B cell (primary cell): Measurements from ENCODE around the gene DGKB. TPM values are rescaled to one million over a fixed set of nuclear protein-coding genes. Genes with fewer than 3 reads are reported as not detected.

ENCODE experiments used
- ATAC-seq: fragments of 200-7000 bp; cut with Tn5 transposase; one replicate; pipeline ENCODE4 v1.10.0; 2021; ENCODE audit warnings: low read depth, mild to moderate bottlenecking, moderate number of reproducible peaks, moderate library complexity
- CTCF ChIA-PET: fragments of 350-600 bp; sonication (Branson Sonifier 250); formaldehyde crosslinking; loops from one replicate; lab custom pipeline; 2021; ENCODE audit warnings: antibody characterized with exemption, inconsistent platforms; lab: Charles Lee
- POLR2A ChIA-PET: fragments of 350-600 bp; sonication (Branson Sonifier 250); formaldehyde crosslinking; loops from one replicate; lab custom pipeline; 2021; ENCODE audit warnings: antibody characterized with exemption; lab: Charles Lee
- DNase-seq: peaks from one replicate; pipeline ENCODE4 v3.0.0; 2013
- H2AFZ ChIP-seq: 2 replicates; pipeline ENCODE4 v1.6.1; 2012; ENCODE audit warnings: mild to moderate bottlenecking, low read depth, low read length; ENCODE audit not compliant: insufficient read depth, poor library complexity, severe bottlenecking
- H3K27ac ChIP-seq, 2 donors: 1 replicate in 1 of 2; 2 replicates in 1 of 2; pipeline ENCODE4 v1.5.1; 2012 to 2013; ENCODE audit warnings: low read length in 2 of 2, mild to moderate bottlenecking in 2 of 2, moderate library complexity in 1 of 2
- H3K27me3 ChIP-seq, 4 experiments: fragments of 200-600 bp in 1 of 4; sonication (generic) in 1 of 4; replicated peaks in 1 of 4; 1 replicate in 2 of 4; 2 replicates in 2 of 4; pipeline versions ENCODE4 v1.6.1 to v1.7.0; 2013 to 2016; ENCODE audit warnings: low read length in 3 of 4, mild to moderate bottlenecking in 2 of 4, mixed read lengths in 1 of 4, moderate library complexity in 1 of 4; ENCODE audit not compliant: insufficient read depth in 4 of 4, control insufficient read depth in 3 of 4; ENCODE audit errors: control extremely low read depth in 1 of 4
- H3K36me3 ChIP-seq, 2 experiments: replicated peaks in 1 of 2; 1 replicate in 1 of 2; 2 replicates in 1 of 2; pipeline versions ENCODE4 v1.6.1 to v1.7.1; 2013; ENCODE audit warnings: low read length in 1 of 2; ENCODE audit not compliant: insufficient read depth in 2 of 2, control insufficient read depth in 1 of 2; ENCODE audit errors: control extremely low read depth in 1 of 2, extremely low read depth in 1 of 2
- H3K4me1 ChIP-seq, 2 donors: fragments of 200-600 bp in 1 of 2; sonication (generic) in 1 of 2; 1 replicate in 1 of 2; 2 replicates in 1 of 2; pipeline versions ENCODE4 v1.5.1 to v1.6.1; 2013 to 2017; ENCODE audit warnings: low read length in 2 of 2; ENCODE audit not compliant: control insufficient read depth in 2 of 2, insufficient read depth in 2 of 2
- H3K4me2 ChIP-seq: replicated peaks from 2 replicates; pipeline ENCODE3; 2012; ENCODE audit warnings: mild to moderate bottlenecking, low read depth, low read length; ENCODE audit not compliant: poor library complexity, severe bottlenecking
- H3K4me3 ChIP-seq, 5 experiments: fragments of 200-600 bp in 1 of 5; sonication (generic) in 1 of 5; 1 replicate in 3 of 5; 2 replicates in 2 of 5; pipeline versions ENCODE4 v1.5.1 to v1.7.0; 2011 to 2016; ENCODE audit warnings: low read length in 4 of 5, mild to moderate bottlenecking in 4 of 5, low read depth in 2 of 5, control low read depth in 1 of 5, moderate library complexity in 1 of 5; ENCODE audit not compliant: insufficient read depth in 1 of 5; ENCODE audit errors: control extremely low read depth in 1 of 5, extremely low read depth in 1 of 5
- H3K79me2 ChIP-seq: fragments of 200-600 bp; sonication (generic); one replicate; pipeline ENCODE4 v1.6.0; 2016; ENCODE audit warnings: low read length; ENCODE audit not compliant: control insufficient read depth, insufficient read depth
- H3K9ac ChIP-seq: fragments of 200-600 bp; sonication (generic); 2 replicates; pipeline ENCODE4 v1.6.1; 2017; ENCODE audit warnings: mild to moderate bottlenecking, low read length, moderate library complexity
- H3K9me3 ChIP-seq, 3 donors: one replicate each; pipeline versions ENCODE4 v1.6.1 to v1.7.1; 2013; ENCODE audit warnings: low read length in 2 of 3; ENCODE audit not compliant: control insufficient read depth in 2 of 3, insufficient read depth in 1 of 3; ENCODE audit errors: control extremely low read depth in 1 of 3
- H4K20me1 ChIP-seq: 2 replicates; pipeline ENCODE4 v1.6.0; 2012; ENCODE audit warnings: mild to moderate bottlenecking, low read length; ENCODE audit not compliant: insufficient read depth, control insufficient read depth, poor library complexity, severe bottlenecking
- H3K27ac Mint-ChIP-seq: one replicate; pipeline ENCODE4 v1.8.0; 2021; ENCODE audit warnings: mixed read lengths
- H3K27me3 Mint-ChIP-seq: one replicate; pipeline ENCODE4 v1.8.0; 2021; ENCODE audit warnings: mixed read lengths
- H3K4me1 Mint-ChIP-seq: one replicate; pipeline ENCODE4 v1.8.0; 2021; ENCODE audit warnings: mixed read lengths
- H3K4me3 Mint-ChIP-seq: one replicate; pipeline ENCODE4 v1.8.0; 2021; ENCODE audit warnings: mixed read lengths
- H3K9me3 Mint-ChIP-seq: one replicate; pipeline ENCODE4 v1.8.0; 2022; ENCODE audit warnings: mixed read lengths; ENCODE audit not compliant: insufficient read depth
- EZH2 ChIP-seq: IDR thresholded peaks from 2 replicates; pipeline ENCODE4 v1.6.1; 2012; ENCODE audit warnings: borderline replicate concordance, low read depth, mild to moderate bottlenecking, moderate library complexity, low read length; ENCODE audit not compliant: insufficient read depth, poor library complexity, severe bottlenecking
- WGBS: methylation state at CpG from one replicate; pipeline ENCODE4 v1.1.5; 2013; ENCODE audit warnings: missing lambda C conversion rate; ENCODE audit not compliant: insufficient coverage; 5-methylcytosine and 5-hydroxymethylcytosine counted together
- intact Hi-C: fragments of 100-400 bp; cut with micrococcal nuclease; formaldehyde crosslinking; loops from one replicate; pipeline ENCODE4 v1.10.0; 2022
- polyA plus RNA-seq: library from polyadenylated mRNA; depleted of rRNA; stranded (reverse); fragments of >200 nt; gene quantifications from 2 replicates; pipeline ENCODE4 v1.2.3, GENCODE V29; 2012
- total RNA-seq, 2 donors: library from RNA; stranded (reverse); fragments of 120-200 nt in 1 of 2; gene quantifications; 1 replicate in 1 of 2; 2 replicates in 1 of 2; pipeline versions ENCODE4 v1.2.3 to v1.2.4, GENCODE V29; 2013 to 2022
- TF ChIP-seq, protein P1 (sequence below): fragments of 200-600 bp; IDR thresholded peaks from one replicate; pipeline ENCODE4 v1.8.0; 2022; ENCODE audit warnings: antibody characterized with exemption, mild to moderate bottlenecking

The DGKB gene
- total and polyA plus RNA-seq, 2 donors (not counting 1 experiment from before 2014, with no cell fraction given), result not detected

GRCh38 chr7:14206121-14206520 lies 696.4 kb downstream of the DGKB start:
- Mint-ChIP-seq H3K4me3 (no peak overlapping the region), H3K4me1 (no peaks in the 10 kb centered on the region), H3K27me3 (no peaks in the 10 kb centered on the region), H3K9me3 (peaks cover 2% of the 10 kb centered on the region), H3K27ac (no peak overlapping the region)
- Histone ChIP-seq H2AFZ (no peak overlapping the region), H3K4me1 (no peaks in the 10 kb centered on the region), H3K36me3 (no peaks in the 10 kb centered on the region), H3K9me3 (no peaks in the 10 kb centered on the region), H3K4me2 (no peak overlapping the region), H4K20me1 (no peaks in the 10 kb centered on the region), H3K4me3 (no peak overlapping the region), H3K9ac (no peak overlapping the region), H3K27me3 (no peaks in the 10 kb centered on the region), H3K79me2 (no peaks in the 10 kb centered on the region), H3K27ac (no peak overlapping the region)
- CTCF ChIA-PET, result no interaction called here
- DNase-seq (no peak), ATAC-seq (no peak)
- intact Hi-C loops, result no loop called here
- no peak for TF ChIP-seq EZH2
- TF ChIP-seq, protein P1, sequence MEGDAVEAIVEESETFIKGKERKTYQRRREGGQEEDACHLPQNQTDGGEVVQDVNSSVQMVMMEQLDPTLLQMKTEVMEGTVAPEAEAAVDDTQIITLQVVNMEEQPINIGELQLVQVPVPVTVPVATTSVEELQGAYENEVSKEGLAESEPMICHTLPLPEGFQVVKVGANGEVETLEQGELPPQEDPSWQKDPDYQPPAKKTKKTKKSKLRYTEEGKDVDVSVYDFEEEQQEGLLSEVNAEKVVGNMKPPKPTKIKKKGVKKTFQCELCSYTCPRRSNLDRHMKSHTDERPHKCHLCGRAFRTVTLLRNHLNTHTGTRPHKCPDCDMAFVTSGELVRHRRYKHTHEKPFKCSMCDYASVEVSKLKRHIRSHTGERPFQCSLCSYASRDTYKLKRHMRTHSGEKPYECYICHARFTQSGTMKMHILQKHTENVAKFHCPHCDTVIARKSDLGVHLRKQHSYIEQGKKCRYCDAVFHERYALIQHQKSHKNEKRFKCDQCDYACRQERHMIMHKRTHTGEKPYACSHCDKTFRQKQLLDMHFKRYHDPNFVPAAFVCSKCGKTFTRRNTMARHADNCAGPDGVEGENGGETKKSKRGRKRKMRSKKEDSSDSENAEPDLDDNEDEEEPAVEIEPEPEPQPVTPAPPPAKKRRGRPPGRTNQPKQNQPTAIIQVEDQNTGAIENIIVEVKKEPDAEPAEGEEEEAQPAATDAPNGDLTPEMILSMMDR, result no peak
- POLR2A ChIA-PET, result no interaction called here
- WGBS, result 57% methylated on average over 1 of the region's 1 CpG

DNA sequence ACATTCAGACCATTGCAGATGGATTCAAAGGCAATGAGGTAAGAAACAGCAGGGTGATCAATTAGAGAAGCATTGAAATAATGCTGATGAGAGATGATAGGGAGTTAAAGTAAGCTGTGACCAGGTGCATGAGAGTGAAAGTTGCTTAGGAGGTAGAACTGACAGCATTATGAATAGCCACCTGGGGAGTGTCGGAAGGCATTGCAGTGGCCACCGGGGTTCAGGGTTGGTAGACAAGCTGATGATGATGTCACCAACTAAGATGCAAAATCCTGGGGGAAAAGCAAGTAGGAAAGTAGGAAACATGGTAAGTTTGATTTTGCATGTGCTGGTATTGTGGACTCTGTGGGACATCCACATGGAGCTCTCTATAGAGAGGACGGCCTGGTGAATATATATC lies 701.2 kb downstream of the DGKB start:
- DNase-seq (no peak), ATAC-seq (no peak)
- POLR2A ChIA-PET, result no interaction called here
- no peaks in the 10 kb centered on the region for H3K4me1 ChIP-seq
- no peaks in the 10 kb centered on the region for H4K20me1 ChIP-seq
- no peak overlapping the region for H3K4me2 ChIP-seq
- no peaks in the 10 kb centered on the region for H3K36me3 ChIP-seq
- no peak for TF ChIP-seq EZH2
- TF ChIP-seq, protein P1, result no peak
- CTCF ChIA-PET, result no interaction called here
- intact Hi-C loops, result no loop called here
- H3K27ac ChIP-seq, result no peak overlapping the region
- no peak overlapping the region for H3K27ac Mint-ChIP-seq
- no peak overlapping the region for H2AFZ ChIP-seq
- no peaks in the 10 kb centered on the region for H3K79me2 ChIP-seq
- H3K27me3 Mint-ChIP-seq, result no peaks in the 10 kb centered on the region
- 100% methylated on average over 2 of the region's 3 CpGs for WGBS
- H3K9me3 Mint-ChIP-seq, result no peaks in the 10 kb centered on the region
- H3K27me3 ChIP-seq, result no peaks in the 10 kb centered on the region
- no peak overlapping the region for H3K4me3 Mint-ChIP-seq
- H3K4me1 Mint-ChIP-seq, result no peaks in the 10 kb centered on the region
- H3K9me3 ChIP-seq, result no peaks in the 10 kb centered on the region
- no peak overlapping the region for H3K4me3 ChIP-seq
- no peak overlapping the region for H3K9ac ChIP-seq
